ENCODE data around the gene ADAMTS17. TPM values are rescaled to one million over a fixed set of nuclear protein-coding genes. Genes with fewer than 3 reads are reported as not detected.

Gene ADAMTS17
- total RNA-seq, 8 experiments from 2014 or later: 0.33 to 2.1 (median 1.1) TPM

GRCh38 chr15:100234158-100235029, 107.4 kb downstream of the ADAMTS17 start:
- WGBS, 10 experiments: 10 to 86% (median 42%) methylated on average over 5 to 19 of the region's 20 CpGs; no CpG with 5 or more reads in 2 of the 10 experiments
- in situ Hi-C loops (cut with MboI; ENCODE audit: low pct_unique_long_range_greater_than_20kb in 2 of 9, low sequenced_read_pairs in 9 of 9, unreplicated experiment in 9 of 9): no loop called here
- ATAC-seq (replicated peaks in 6 of 8): peak in 4 of 8 experiments; percentile 19 to 45 (median 41)

GRCh38 chr15:100230784-100231183, 111.0 kb downstream of the ADAMTS17 start:
- H3K4me1 ChIP-seq (replicated peaks in 1 of 2): peaks cover 0 to 3% of the 10 kb centered on the region in 2 donors
- no peak for ATAC-seq (replicated peaks in 6 of 8)
- in situ Hi-C loops (cut with MboI; ENCODE audit: low pct_unique_long_range_greater_than_20kb in 2 of 9, low sequenced_read_pairs in 9 of 9, unreplicated experiment in 9 of 9): no loop called here
- H3K4me3 ChIP-seq: no peak overlapping the region
- WGBS, 10 experiments: 6 to 88% (median 72%) methylated on average over 1 to 4 of the region's 4 CpGs; no CpG with 5 or more reads in 1 of the 10 experiments
- H3K27ac ChIP-seq: no peak overlapping the region

More at GRCh38 chr15:100234158-100235029, 107.4 kb downstream of the ADAMTS17 start:
- Histone ChIP-seq H3K27ac (no peak overlapping the region), H3K4me3 (no peak overlapping the region), H3K4me1 (replicated peaks in 1 of 2) (peaks cover 0 to 3% of the 10 kb centered on the region in 2 donors)

- no peak overlapping the region for H3K4me3 ChIP-seq
- ATAC-seq (replicated peaks in 6 of 8): no peak
- peaks cover 0 to under 1% of the 10 kb centered on the region in 2 donors for H3K4me1 ChIP-seq (replicated peaks in 1 of 2)
- 0 to 94% (median 59%) methylated on average over 1 to 7 of the region's 9 CpGs; no CpG with 5 or more reads in 2 of the 10 experiments for WGBS, 10 experiments
- no peak overlapping the region for H3K27ac ChIP-seq
- in situ Hi-C loops (cut with MboI; ENCODE audit: low pct_unique_long_range_greater_than_20kb in 2 of 9, low sequenced_read_pairs in 9 of 9, unreplicated experiment in 9 of 9): no loop called here
These were observed 112.3 kb downstream of the ADAMTS17 start for GRCh38 chr15:100229181-100230163.

- no peak overlapping the region for H3K27ac ChIP-seq
- no peak for ATAC-seq (replicated peaks in 6 of 8)
- H3K4me3 ChIP-seq: no peak overlapping the region
- no peaks in the 10 kb centered on the region for H3K4me1 ChIP-seq (replicated peaks in 1 of 2)
- in situ Hi-C loops (cut with MboI; ENCODE audit: low pct_unique_long_range_greater_than_20kb in 2 of 9, low sequenced_read_pairs in 9 of 9, unreplicated experiment in 9 of 9): no loop called here
- WGBS, 10 experiments: 0 to 100% (median 91%) methylated on average over 1 to 9 of the region's 9 CpGs; no CpG with 5 or more reads in 3 of the 10 experiments
These were observed 114.0 kb downstream of the ADAMTS17 start for GRCh38 chr15:100227781-100228180.

- WGBS, 10 experiments: 0 to 100% (median 92%) methylated on average over 1 to 2 of the region's 5 CpGs; no CpG with 5 or more reads in 5 of the 10 experiments
- Histone ChIP-seq H3K4me1 (replicated peaks in 1 of 2) (no peaks in the 10 kb centered on the region), H3K27ac (no peak overlapping the region), H3K4me3 (no peak overlapping the region)
- ATAC-seq (replicated peaks in 6 of 8): no peak
- in situ Hi-C loops (cut with MboI; ENCODE audit: low pct_unique_long_range_greater_than_20kb in 2 of 9, low sequenced_read_pairs in 9 of 9, unreplicated experiment in 9 of 9): no loop called here
These were observed 115.7 kb downstream of the ADAMTS17 start for GRCh38 chr15:100226107-100226506.

GRCh38 chr15:100224206-100225185, 117.3 kb downstream of the ADAMTS17 start:
- H3K4me1 ChIP-seq (replicated peaks in 1 of 2): no peaks in the 10 kb centered on the region
- WGBS, 10 experiments: 15 to 77% (median 52%) methylated on average over 1 to 7 of the region's 11 CpGs; no CpG with 5 or more reads in 2 of the 10 experiments

GRCh38 chr15:100222349-100222715, 119.4 kb downstream of the ADAMTS17 start:
- Histone ChIP-seq H3K4me1 (replicated peaks in 1 of 2) (no peaks in the 10 kb centered on the region), H3K27ac (no peak overlapping the region), H3K4me3 (no peak overlapping the region)
- in situ Hi-C loops (cut with MboI; ENCODE audit: low pct_unique_long_range_greater_than_20kb in 2 of 9, low sequenced_read_pairs in 9 of 9, unreplicated experiment in 9 of 9): no loop called here
- no peak for ATAC-seq (replicated peaks in 6 of 8)
- 38 to 100% (median 83%) methylated on average over 1 to 2 of the region's 8 CpGs; no CpG with 5 or more reads in 7 of the 10 experiments for WGBS, 10 experiments

More at GRCh38 chr15:100224206-100225185, 117.3 kb downstream of the ADAMTS17 start:
- Histone ChIP-seq H3K27ac (no peak overlapping the region), H3K4me3 (no peak overlapping the region)
- in situ Hi-C loops (cut with MboI; ENCODE audit: low pct_unique_long_range_greater_than_20kb in 2 of 9, low sequenced_read_pairs in 9 of 9, unreplicated experiment in 9 of 9): no loop called here
- peak in 3 of 8 experiments; percentile 10 to 43 (median 21) for ATAC-seq (replicated peaks in 6 of 8)

GRCh38 chr15:100221471-100222348, 120.1 kb downstream of the ADAMTS17 start:
- H3K27ac ChIP-seq: no peak overlapping the region
- no peaks in the 10 kb centered on the region for H3K4me1 ChIP-seq (replicated peaks in 1 of 2)
- in situ Hi-C loops (cut with MboI; ENCODE audit: low pct_unique_long_range_greater_than_20kb in 2 of 9, low sequenced_read_pairs in 9 of 9, unreplicated experiment in 9 of 9): no loop called here
- no peak for ATAC-seq (replicated peaks in 6 of 8)
- 0 to 100% (median 84%) methylated on average over 1 to 11 of the region's 22 CpGs for WGBS, 10 experiments
- H3K4me3 ChIP-seq: no peak overlapping the region

GRCh38 chr15:100220058-100220768, 121.6 kb downstream of the ADAMTS17 start:
- no peak overlapping the region for H3K4me3 ChIP-seq
- 0 to 85% (median 62%) methylated on average over 1 to 11 of the region's 14 CpGs for WGBS, 10 experiments
- no peaks in the 10 kb centered on the region for H3K4me1 ChIP-seq (replicated peaks in 1 of 2)
- no peak overlapping the region for H3K27ac ChIP-seq
- peak in 5 of 8 experiments; percentile 42 to 83 (median 60) for ATAC-seq (replicated peaks in 6 of 8)
- in situ Hi-C loops (cut with MboI; ENCODE audit: low pct_unique_long_range_greater_than_20kb in 2 of 9, low sequenced_read_pairs in 9 of 9, unreplicated experiment in 9 of 9): no loop called here

- peak in 2 of 8 experiments; percentile 68 to 69 for ATAC-seq (replicated peaks in 6 of 8)
- Histone ChIP-seq H3K27ac (no peak overlapping the region), H3K4me3 (no peak overlapping the region), H3K4me1 (replicated peaks in 1 of 2) (no peaks in the 10 kb centered on the region)
- 8 to 80% (median 77%) methylated on average over 1 to 4 of the region's 5 CpGs; no CpG with 5 or more reads in 1 of the 10 experiments for WGBS, 10 experiments
- in situ Hi-C loops (cut with MboI; ENCODE audit: low pct_unique_long_range_greater_than_20kb in 2 of 9, low sequenced_read_pairs in 9 of 9, unreplicated experiment in 9 of 9): no loop called here
These were observed 123.3 kb downstream of the ADAMTS17 start for GRCh38 chr15:100218434-100218833.

GRCh38 chr15:100216182-100216581, 125.6 kb downstream of the ADAMTS17 start:
- in situ Hi-C loops (cut with MboI; ENCODE audit: low pct_unique_long_range_greater_than_20kb in 2 of 9, low sequenced_read_pairs in 9 of 9, unreplicated experiment in 9 of 9): no loop called here
- H3K27ac ChIP-seq: no peak overlapping the region
- H3K4me1 ChIP-seq (replicated peaks in 1 of 2): no peaks in the 10 kb centered on the region
- no peak overlapping the region for H3K4me3 ChIP-seq
- ATAC-seq (replicated peaks in 6 of 8): no peak
- 10 to 100% (median 75%) methylated on average over 2 to 8 of the region's 8 CpGs; no CpG with 5 or more reads in 2 of the 10 experiments for WGBS, 10 experiments
